Sigmoid colon (tissue), 7 donors: ENCODE measurements around the gene TSPAN12. TPM values are rescaled to one million over a fixed set of nuclear protein-coding genes. Genes with fewer than 3 reads are reported as not detected.
A peak's percentile ranks its signal among the peaks of the same experiment; 100 is the strongest.

Source experiments
- DNase-seq: peaks from one replicate; pipeline ENCODE4 v3.0.0-alpha.2; 2019
- H3K27ac ChIP-seq, 4 donors: fragments of 200-600 bp; sonication (generic); one replicate each; pipeline ENCODE4 v1.5.1; 2016 to 2019; ENCODE audit warnings: mild to moderate bottlenecking in 1 of 4
- H3K27me3 ChIP-seq, 3 donors: fragments of 200-600 bp; sonication (generic); one replicate each; pipeline ENCODE4 v1.5.1; 2019; ENCODE audit warnings: mild to moderate bottlenecking in 1 of 3
- H3K36me3 ChIP-seq, 4 donors: fragments of 200-600 bp; sonication (generic); one replicate each; pipeline ENCODE4 v1.5.1; 2016 to 2019
- H3K4me1 ChIP-seq, 4 donors: fragments of 200-600 bp; sonication (generic); one replicate each; pipeline ENCODE4 v1.5.1; 2017 to 2019
- H3K4me3 ChIP-seq, 4 donors: fragments of 200-600 bp; sonication (generic); one replicate each; pipeline ENCODE4 v1.5.1; 2017 to 2019; ENCODE audit warnings: mild to moderate bottlenecking in 2 of 4, moderate library complexity in 1 of 4
- H3K9me3 ChIP-seq, 4 donors: fragments of 200-600 bp in 3 of 4; sonication (generic) in 3 of 4; one replicate each; pipeline versions ENCODE4 v1.5.1 to v1.6.1; 2013 to 2019
- CTCF ChIP-seq, 4 experiments: fragments of 450-650 bp in 3 of 4; fragments of 200-600 bp in 1 of 4; IDR thresholded peaks; one replicate each; pipeline ENCODE4 v1.5.1; 2016 to 2019; ENCODE audit warnings: antibody characterized with exemption in 4 of 4, mild to moderate bottlenecking in 3 of 4, moderate library complexity in 2 of 4
- EP300 ChIP-seq, 4 donors: sonication (generic); formaldehyde crosslinking; IDR thresholded peaks; one replicate each; pipeline ENCODE4 v1.6.1; 2017; ENCODE audit warnings: antibody characterized with exemption in 4 of 4
- POLR2A ChIP-seq, 2 donors: fragments of 450-650 bp; IDR thresholded peaks; one replicate each; pipeline ENCODE4 v1.6.1; 2016; ENCODE audit warnings: antibody characterized with exemption in 2 of 2, mild to moderate bottlenecking in 2 of 2, moderate library complexity in 2 of 2
- POLR2AphosphoS5 ChIP-seq, 4 donors: sonication (generic); formaldehyde crosslinking; IDR thresholded peaks; one replicate each; pipeline ENCODE4 v1.6.1; 2017; ENCODE audit warnings: antibody characterized with exemption in 4 of 4
- WGBS, 2 donors: extraction: QIAGEN DNeasy Blood & Tissue Kit; methylation state at CpG; one replicate each; pipeline ENCODE4 v1.1.7; 2013; 5-methylcytosine and 5-hydroxymethylcytosine counted together
- intact Hi-C: fragments of 100-400 bp; cut with DNase I; formaldehyde crosslinking; loops from one replicate; pipeline ENCODE4 v1.15.1; 2023
- polyA plus RNA-seq, 3 donors: library from polyadenylated mRNA; stranded (reverse); fragments of 200-250 nt; gene quantifications; one replicate each; pipeline ENCODE4 v1.2.3, GENCODE V29; 2013
- total RNA-seq, 4 donors: library from RNA; depleted of rRNA; stranded (reverse); fragments of >200 nt; gene quantifications; one replicate each; pipeline ENCODE4 v1.1.0, GENCODE V29; 2016
- donor health status: healthy with polysubstance abuse.
- donor health status: Bipolar disorder and iron deficiency.
- donor health status: healthy.

The TSPAN12 gene
- total and polyA plus RNA-seq, 7 donors: 13.9 to 47.7 (median 19.9) TPM

- no peak for DNase-seq
- intact Hi-C loops: loop anchor here (5.0 kb wide), 1 partner anchor 117 kb away; the partner anchor contains the start of gene TSPAN12
- H3K36me3 ChIP-seq: no peaks in the 10 kb centered on the region
- peak overlapping the region in 3 of 4 donors; percentile 6 to 28 (median 21) for H3K4me3 ChIP-seq
- peaks cover 0 to 33% (median 8%) of the 10 kb centered on the region in 4 donors for H3K4me1 ChIP-seq
- TF ChIP-seq CTCF (IDR thresholded peaks at IDR 0.05) (no peak), POLR2A (IDR thresholded peaks at IDR 0.05) (no peak), EP300 (IDR thresholded peaks at IDR 0.05) (no peak), POLR2AphosphoS5 (IDR thresholded peaks at IDR 0.05) (no peak)
- peak overlapping the region in 2 of 4 donors; percentile 48 to 51 for H3K27ac ChIP-seq
- H3K27me3 ChIP-seq: no peaks in the 10 kb centered on the region
- WGBS, 2 donors: 18 to 39% methylated on average over 3 of the region's 3 CpGs
- H3K9me3 ChIP-seq: no peaks in the 10 kb centered on the region
These were observed 117.6 kb downstream of the TSPAN12 start for GRCh38 chr7:120740348-120740747.

- 69 to 81% methylated on average over 3 of the region's 3 CpGs for WGBS, 2 donors
- intact Hi-C loops: loop anchor here (10.0 kb wide), 1 partner anchor 346 kb away; no protein-coding TSS in a partner anchor
These were observed 119.1 kb downstream of the TSPAN12 start for GRCh38 chr7:120738816-120739215.

More at GRCh38 chr7:120738816-120739215, 119.1 kb downstream of the TSPAN12 start:
- Histone ChIP-seq H3K4me3 (no peak overlapping the region), H3K4me1 (peaks cover 0 to 47% (median 19%) of the 10 kb centered on the region in 4 donors), H3K36me3 (no peaks in the 10 kb centered on the region), H3K9me3 (no peaks in the 10 kb centered on the region), H3K27ac (no peak overlapping the region), H3K27me3 (no peaks in the 10 kb centered on the region)
- DNase-seq: no peak
- no peak for TF ChIP-seq EP300 (IDR thresholded peaks at IDR 0.05)
- no peak for TF ChIP-seq CTCF (IDR thresholded peaks at IDR 0.05)
- no peak for TF ChIP-seq POLR2AphosphoS5 (IDR thresholded peaks at IDR 0.05)
- no peak for TF ChIP-seq POLR2A (IDR thresholded peaks at IDR 0.05)

Other genes with a start within 250 kb of the TSPAN12 start
- 10 to 100 TPM; 16.6 to 33.1 (median 25.4) TPM for gene ING3, start 92.6 kb upstream of the TSPAN12 start, total RNA-seq
- gene ING3, start 92.6 kb upstream of the TSPAN12 start, polyA plus RNA-seq: 10 to 100 TPM in 2 of 3 donors, 1 to 10 TPM in 1; 9.6 to 11.8 (median 10.9) TPM
- gene CPED1, start 130.6 kb upstream of the TSPAN12 start, total RNA-seq: 100 to 1,000 TPM in 1 of 4 donors, 10 to 100 TPM in 3; 79.6 to 120 (median 89.3) TPM
- 1 to 10 TPM; 1.2 to 2.2 (median 1.8) TPM for gene CPED1, start 130.6 kb upstream of the TSPAN12 start, polyA plus RNA-seq